NCI-H226 (cell line): Measurements from ENCODE around the gene SLAMF7.
"Not testable (repeated sequence)": the region's sequence is repeated elsewhere in the genome, so short reads cannot be mapped to it uniquely, and the experiment has no call there.

Experiments
- DNase-seq: peaks from one replicate; pipeline ENCODE4 v3.0.0-alpha.2; 2015

SLAMF7 gene

GRCh38 chr1:160778976-160779375 lies 39.9 kb downstream of the SLAMF7 start:
- no peak for DNase-seq

GRCh38 chr1:160779626-160780397 lies 40.8 kb downstream of the SLAMF7 start:
- DNase-seq = peak; percentile 23

GRCh38 chr1:160780398-160780755 lies 41.3 kb downstream of the SLAMF7 start:
- no peak for DNase-seq

GRCh38 chr1:160781186-160781766 lies 42.2 kb downstream of the SLAMF7 start:
- no peak for DNase-seq

GRCh38 chr1:160781914-160782689 lies 43.1 kb downstream of the SLAMF7 start:
- no peak for DNase-seq

GRCh38 chr1:160782988-160783765 lies 44.1 kb downstream of the SLAMF7 start:
- DNase-seq = not testable (repeated sequence)

GRCh38 chr1:160789051-160789701 lies 50.1 kb downstream of the SLAMF7 start:
- no peak for DNase-seq

GRCh38 chr1:160789702-160790611 lies 50.9 kb downstream of the SLAMF7 start:
- DNase-seq = no peak

GRCh38 chr1:160794376-160794775 lies 55.3 kb downstream of the SLAMF7 start:
- no peak for DNase-seq

- DNase-seq = no peak
Measured at GRCh38 chr1:160795951-160796383, 56.9 kb downstream of the SLAMF7 start, which contains the start of gene LY9. TSS of gene LY9 (plus strand) at chr1:160796174. CDS start at chr1:160796188, 14 bp downstream.

GRCh38 chr1:160797271-160797709 lies 58.2 kb downstream of the SLAMF7 start:
- DNase-seq = no peak

- no peak for DNase-seq
Measured at GRCh38 chr1:160797861-160798273, 58.8 kb downstream of the SLAMF7 start.

GRCh38 chr1:160798439-160798838 lies 59.4 kb downstream of the SLAMF7 start:
- DNase-seq = no peak

- no peak for DNase-seq
Measured at GRCh38 chr1:160799641-160800040, 60.6 kb downstream of the SLAMF7 start.

GRCh38 chr1:160800142-160800541 lies 61.1 kb downstream of the SLAMF7 start:
- DNase-seq = no peak

- DNase-seq = no peak
Measured at GRCh38 chr1:160800645-160801408, 61.8 kb downstream of the SLAMF7 start.

- no peak for DNase-seq
Measured at GRCh38 chr1:160801836-160802580, 63.0 kb downstream of the SLAMF7 start.
